ENCODE measurements around the gene SMARCB1.
"Not testable (repeated sequence)": the region's sequence is repeated elsewhere in the genome, so short reads cannot be mapped to it uniquely, and the experiment has no call there.

The SMARCB1 gene

GRCh38 chr22:23847991-23848864 is 61.5 kb downstream of the SMARCB1 start:
- FAIRE-seq: no peak

GRCh38 chr22:23849009-23850006 is 62.5 kb downstream of the SMARCB1 start:
- no peak for FAIRE-seq

DNA sequence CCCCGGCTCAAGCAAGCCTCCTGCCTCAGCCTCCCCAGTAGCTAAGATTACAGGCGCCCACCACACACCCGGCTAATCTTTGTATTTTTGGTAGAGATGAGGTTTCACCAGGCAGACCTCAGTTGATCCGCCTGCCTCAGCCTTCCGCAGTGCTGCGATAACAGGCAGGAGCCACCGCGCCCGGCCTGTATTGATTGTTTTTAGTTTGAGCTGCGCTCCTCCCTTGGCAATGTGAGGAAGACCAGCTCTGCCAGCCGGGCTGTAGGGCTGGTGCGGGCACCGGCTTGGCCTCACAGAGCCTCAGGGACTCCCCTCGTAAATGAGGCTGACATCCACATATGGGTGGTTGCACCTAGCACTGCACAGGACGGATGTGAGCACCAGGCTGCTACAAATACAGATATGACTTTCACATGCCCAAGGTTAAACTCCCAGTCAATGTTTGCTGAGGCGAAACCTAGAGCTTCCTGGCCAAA is 63.4 kb downstream of the SMARCB1 start:
- no peak for FAIRE-seq

DNA sequence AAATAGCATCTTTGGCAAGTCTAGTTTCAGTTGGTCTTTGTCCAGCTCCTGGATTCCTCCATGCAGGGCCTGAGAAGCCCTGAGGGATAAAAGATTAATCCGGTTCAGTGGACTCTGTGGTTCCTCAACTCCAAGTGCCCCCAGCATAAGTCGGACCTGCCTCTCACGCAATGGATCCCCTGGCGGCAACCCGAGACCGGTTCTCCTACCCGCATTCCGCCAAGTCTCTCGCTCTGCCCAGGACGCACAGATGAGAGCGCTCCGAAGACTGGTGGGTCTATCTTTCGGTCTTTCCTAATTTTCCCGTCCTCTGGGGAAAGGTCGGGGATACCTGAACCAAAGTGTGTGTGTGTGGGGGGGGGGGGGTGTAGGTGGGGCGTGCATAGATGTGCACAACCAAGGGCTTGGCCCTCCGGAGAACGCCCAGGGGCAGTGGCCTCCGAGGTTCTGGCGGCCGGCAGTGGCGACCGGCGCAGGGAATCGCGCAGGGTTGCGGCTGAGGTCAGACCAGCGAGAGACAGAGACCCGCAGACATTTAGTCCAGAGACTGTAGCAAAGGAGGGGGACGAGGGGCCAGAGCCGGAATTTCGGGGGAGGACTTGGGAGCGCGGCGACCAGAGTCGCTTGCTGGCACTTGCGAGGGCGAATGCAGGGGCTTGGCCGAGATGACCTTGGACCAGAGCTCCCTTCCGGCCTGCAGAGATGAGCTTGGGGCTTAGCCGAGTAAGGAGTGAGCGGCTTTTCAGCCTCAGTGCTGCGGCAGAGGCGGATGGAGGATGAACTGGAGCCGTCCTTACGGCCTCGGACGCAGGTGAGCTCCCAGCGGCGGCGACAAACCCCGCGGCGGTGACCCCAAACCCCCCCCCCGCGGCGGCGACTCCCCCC is 70.2 kb downstream of the SMARCB1 start:
- no peak for FAIRE-seq

GRCh38 chr22:23857606-23858483 is 71.1 kb downstream of the SMARCB1 start, which contains the start of gene SLC2A11:
TSS of gene SLC2A11 (plus strand) at chr22:23857875. CDS start at chr22:23858000, 125 bp downstream.
- FAIRE-seq: no peak

GRCh38 chr22:23858484-23858815 is 71.7 kb downstream of the SMARCB1 start:
- FAIRE-seq: no peak

DNA sequence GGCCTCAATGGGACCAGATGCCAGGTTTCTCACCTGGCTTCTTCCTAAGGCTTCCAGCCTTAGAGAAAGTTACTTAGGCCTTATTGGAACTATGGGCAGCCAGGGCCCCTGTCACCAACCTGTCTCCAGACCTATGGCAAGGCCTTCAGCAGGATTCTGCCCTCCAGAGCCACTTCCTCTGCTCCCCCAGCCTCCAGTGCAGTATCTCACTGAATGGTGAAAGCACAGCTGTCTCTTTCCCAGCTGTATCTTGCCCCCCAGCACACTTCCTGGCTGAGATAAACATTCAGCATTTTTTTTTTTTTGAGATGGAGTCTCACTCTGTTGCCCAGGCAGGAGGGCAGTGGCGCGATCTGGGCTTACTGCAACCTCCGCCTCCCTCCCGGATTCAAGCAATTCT is 72.4 kb downstream of the SMARCB1 start:
- FAIRE-seq: no peak

DNA sequence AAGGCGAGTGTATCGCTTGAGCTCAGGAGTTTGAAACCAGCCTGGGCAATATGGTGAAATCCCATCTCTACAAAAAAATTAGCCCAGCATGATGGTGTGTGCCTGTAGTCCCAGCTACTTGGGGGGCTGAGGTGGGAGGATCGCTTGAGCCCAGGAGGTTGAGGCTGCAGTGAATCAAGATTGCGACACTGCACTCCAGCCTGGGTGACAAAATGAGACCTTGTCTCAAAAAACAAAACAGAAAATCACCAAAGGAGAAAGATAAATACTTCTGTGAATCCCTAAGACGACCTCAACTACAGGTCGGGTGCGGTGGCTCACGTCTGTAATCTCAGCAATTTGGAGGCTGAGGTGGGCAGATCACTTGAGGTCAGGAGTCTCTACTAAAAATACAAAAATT is 73.4 kb downstream of the SMARCB1 start:
- FAIRE-seq: not testable (repeated sequence)

DNA sequence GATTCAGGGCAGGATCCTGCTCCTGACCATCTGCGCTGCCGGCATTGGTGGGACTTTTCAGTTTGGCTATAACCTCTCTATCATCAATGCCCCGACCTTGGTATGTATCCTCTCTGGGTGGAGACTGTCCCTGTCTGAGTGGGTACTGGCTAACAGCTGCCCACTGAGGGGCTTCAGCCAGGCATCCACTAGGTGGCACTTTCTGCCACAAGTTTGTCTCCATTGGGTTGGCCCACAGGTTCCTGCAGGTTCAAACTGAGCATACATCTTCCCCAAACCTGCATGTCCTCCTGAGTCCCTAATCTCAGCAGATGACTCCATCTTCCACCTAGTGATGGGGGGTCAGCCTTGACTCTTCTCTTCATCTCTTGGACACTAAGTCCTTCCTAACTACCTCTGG is 75.3 kb downstream of the SMARCB1 start:
- FAIRE-seq: no peak

DNA sequence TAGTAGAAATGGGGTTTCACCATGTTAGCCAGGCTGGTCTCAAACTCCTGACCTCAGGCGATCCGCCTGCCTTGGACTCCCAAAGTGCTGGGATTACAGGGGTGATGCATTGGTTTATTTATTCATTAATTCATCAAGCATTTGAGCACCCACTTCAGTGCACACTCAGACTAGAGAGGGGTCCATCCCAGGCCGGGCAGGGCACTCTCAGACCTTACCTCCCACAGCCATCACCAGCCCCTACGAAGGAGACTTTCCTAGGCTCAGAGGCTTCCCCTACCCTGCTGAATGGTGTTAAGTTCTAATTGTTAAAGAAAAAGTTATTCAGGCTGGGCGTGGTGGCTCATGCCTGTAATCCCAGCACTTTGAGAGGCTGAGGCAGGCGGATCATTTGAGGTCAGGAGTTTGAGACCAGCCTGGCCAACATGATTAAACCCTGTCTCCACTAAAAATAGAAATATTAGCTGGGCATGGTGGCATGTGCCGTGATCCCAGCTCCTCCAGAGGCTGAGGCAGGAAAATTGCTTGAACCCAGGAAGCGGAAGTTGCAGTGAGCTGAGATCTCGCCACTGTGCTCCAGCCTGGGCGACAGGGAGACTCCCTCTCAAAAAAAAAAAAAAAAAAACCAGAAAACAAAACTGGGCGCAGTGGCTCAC is 77.9 kb downstream of the SMARCB1 start:
- not testable (repeated sequence) for FAIRE-seq

- no peak for FAIRE-seq
These were observed 81.8 kb downstream of the SMARCB1 start for GRCh38 chr22:23868580-23868979.

DNA sequence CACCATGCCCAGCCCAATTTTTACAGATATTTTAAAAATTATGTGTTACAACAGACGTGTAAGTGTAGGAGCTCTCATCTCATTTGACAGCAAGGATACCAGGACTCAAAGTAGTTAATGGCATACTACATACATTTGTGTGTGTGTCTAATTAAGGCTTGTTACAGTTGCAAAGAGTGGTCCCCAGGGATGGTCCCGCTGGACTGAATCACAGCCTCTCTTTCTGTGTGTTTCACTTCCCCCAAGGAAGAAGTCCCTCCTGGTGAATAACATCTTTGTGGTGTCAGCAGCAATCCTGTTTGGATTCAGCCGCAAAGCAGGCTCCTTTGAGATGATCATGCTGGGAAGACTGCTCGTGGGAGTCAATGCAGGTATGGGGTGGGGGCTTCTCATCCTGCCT is 88.1 kb downstream of the SMARCB1 start:
- no peak for FAIRE-seq

GRCh38 chr22:23875801-23876200 is 89.0 kb downstream of the SMARCB1 start:
- no peak for FAIRE-seq

DNA sequence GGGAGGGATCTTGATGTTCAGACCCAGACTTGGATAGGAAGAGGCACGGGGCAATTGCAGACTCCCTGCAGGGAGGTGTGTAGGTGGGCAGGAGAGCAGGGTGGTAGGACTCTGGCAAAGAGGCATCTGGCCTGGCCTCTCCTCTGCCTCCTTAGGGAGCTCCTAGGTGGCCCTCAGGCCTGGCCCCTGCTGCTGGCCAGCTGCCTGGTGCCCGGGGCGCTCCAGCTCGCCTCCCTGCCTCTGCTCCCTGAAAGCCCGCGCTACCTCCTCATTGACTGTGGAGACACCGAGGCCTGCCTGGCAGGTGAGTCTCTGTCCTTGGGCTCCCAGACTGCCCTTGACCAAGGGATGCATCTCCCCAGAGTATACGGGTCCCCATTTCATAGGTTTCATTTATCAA is 90.8 kb downstream of the SMARCB1 start:
- FAIRE-seq: no peak

DNA sequence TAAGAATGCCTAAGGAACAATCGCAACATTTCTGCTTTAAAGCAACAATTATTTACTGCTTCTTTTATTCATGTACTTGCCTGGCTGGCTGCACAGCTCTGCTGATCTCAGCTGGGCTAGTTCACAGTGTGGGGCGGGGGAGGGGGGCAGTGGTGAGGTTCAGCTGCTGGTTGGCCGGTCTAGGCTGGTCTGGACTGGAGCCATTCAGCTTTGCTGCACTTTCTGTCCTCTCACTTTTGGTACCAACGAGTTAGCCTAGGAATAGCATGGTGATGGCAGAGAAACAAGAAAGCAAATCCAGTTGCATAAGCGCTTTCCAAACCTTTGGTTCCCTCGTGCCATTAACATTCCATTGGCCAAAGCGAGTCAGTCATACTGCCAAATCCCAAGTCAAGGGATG is 91.5 kb downstream of the SMARCB1 start:
- FAIRE-seq: no peak

GRCh38 chr22:23882370-23882769 is 95.6 kb downstream of the SMARCB1 start:
- FAIRE-seq: no peak

- no peak for FAIRE-seq
These were observed 96.9 kb downstream of the SMARCB1 start for GRCh38 chr22:23883658-23884057.

GRCh38 chr22:23884140-23884539 is 97.4 kb downstream of the SMARCB1 start:
- no peak for FAIRE-seq
